Astrocyte (in vitro differentiated cells and primary cell): ENCODE results near the gene CRYBG3.
"Not testable (repeated sequence)": the region's sequence is repeated elsewhere in the genome, so short reads cannot be mapped to it uniquely, and the experiment has no call there.

ENCODE experiments used
- CTCF ChIP-seq: IDR thresholded peaks from 2 replicates; pipeline ENCODE4 v1.5.1; 2011; ENCODE audit warnings: low read depth, mild to moderate bottlenecking, inconsistent platforms, low read length, moderate library complexity; ENCODE audit not compliant: insufficient read depth
- EZH2 ChIP-seq: IDR thresholded peaks from 2 replicates; pipeline ENCODE4 v1.6.1; 2012; ENCODE audit warnings: mild to moderate bottlenecking, low read length, inconsistent platforms; ENCODE audit not compliant: insufficient read depth

- TF ChIP-seq EZH2, CTCF: not testable (repeated sequence)
Observed at GRCh38 chr3:97910236-97910831, 88.5 kb downstream of the CRYBG3 start.
